ENCODE measurements around the gene DRG2.

DNA sequence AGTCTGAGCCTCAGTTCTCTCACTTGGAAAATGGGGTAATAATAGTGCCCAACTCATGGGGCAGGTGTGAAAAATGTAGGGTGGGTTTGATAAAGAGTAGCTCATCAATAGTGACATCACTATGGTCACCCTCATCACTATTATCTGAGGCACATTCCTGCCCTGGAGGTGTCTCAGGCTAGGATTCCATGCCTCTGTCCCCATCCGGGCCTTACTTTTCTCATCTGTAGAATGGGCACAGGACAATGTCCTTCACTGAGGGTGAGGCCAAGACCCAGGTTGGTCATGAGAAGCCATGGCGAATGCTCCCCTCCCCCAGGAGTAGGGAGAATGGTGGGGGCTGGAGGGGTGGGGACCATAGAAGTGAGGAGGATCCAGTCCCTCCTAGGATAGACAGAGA, 51.3 kb downstream of the DRG2 start:
- TF ChIP-seq, protein P1, sequence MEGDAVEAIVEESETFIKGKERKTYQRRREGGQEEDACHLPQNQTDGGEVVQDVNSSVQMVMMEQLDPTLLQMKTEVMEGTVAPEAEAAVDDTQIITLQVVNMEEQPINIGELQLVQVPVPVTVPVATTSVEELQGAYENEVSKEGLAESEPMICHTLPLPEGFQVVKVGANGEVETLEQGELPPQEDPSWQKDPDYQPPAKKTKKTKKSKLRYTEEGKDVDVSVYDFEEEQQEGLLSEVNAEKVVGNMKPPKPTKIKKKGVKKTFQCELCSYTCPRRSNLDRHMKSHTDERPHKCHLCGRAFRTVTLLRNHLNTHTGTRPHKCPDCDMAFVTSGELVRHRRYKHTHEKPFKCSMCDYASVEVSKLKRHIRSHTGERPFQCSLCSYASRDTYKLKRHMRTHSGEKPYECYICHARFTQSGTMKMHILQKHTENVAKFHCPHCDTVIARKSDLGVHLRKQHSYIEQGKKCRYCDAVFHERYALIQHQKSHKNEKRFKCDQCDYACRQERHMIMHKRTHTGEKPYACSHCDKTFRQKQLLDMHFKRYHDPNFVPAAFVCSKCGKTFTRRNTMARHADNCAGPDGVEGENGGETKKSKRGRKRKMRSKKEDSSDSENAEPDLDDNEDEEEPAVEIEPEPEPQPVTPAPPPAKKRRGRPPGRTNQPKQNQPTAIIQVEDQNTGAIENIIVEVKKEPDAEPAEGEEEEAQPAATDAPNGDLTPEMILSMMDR (IDR thresholded peaks at IDR 0.05), result no peak
- TF ChIP-seq POLR2A (IDR thresholded peaks at IDR 0.05), result no peak
